ENCODE results near the gene RNF13.
A peak's percentile ranks its signal among the peaks of the same experiment; 100 is the strongest.
"Not testable (repeated sequence)": the region's sequence is repeated elsewhere in the genome, so short reads cannot be mapped to it uniquely, and the experiment has no call there.

Gene RNF13

DNA sequence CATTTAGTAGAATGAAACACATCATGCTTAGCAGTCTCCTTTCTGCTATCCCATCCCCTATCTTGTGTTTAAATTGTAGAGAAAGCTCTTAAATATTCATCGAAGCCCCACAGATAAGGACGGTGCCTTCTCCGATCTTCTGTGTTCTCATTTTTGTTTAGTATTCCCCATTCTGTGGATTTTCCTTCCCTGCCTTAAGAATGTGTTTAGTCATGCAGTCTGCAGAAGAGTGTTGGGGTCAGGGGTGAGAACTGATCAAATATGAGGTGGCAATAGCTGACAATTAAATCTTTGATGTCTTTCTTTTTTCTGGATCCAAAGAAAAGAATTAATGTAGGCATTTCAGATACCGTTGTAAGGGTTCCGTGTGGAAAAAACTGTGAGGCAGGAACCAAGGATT is 11.4 kb upstream of the RNF13 start:
- DNase-seq, result no peak

DNA sequence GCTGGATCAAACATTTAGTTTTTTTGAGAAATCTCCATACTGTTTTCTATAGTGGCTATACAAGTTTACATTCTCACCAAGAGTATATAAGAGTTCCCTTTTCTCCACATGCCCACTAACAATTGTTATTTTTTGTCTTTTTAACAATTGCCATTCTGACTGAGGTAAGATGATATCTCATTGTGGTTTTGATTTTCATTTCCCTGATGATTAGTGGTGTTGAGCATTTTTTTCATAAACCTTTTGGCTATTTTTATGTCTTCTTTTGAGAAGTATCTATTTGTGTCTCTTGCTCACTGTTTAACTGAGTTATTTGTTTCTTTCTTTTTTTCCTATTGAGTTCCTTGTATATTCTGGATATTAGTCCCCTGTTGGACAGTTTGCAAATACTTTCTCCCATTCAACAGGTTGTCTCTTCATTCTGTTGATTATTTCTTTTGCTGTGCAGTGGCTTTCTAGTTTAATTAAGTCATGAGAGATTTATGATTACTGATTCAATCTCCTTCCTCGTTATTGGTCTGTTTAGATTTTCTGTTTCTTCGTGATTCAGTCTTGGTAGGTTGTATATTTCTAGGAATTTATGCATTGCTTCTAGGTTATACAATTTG is 6.7 kb upstream of the RNF13 start:
- DNase-seq, result no peak

DNA sequence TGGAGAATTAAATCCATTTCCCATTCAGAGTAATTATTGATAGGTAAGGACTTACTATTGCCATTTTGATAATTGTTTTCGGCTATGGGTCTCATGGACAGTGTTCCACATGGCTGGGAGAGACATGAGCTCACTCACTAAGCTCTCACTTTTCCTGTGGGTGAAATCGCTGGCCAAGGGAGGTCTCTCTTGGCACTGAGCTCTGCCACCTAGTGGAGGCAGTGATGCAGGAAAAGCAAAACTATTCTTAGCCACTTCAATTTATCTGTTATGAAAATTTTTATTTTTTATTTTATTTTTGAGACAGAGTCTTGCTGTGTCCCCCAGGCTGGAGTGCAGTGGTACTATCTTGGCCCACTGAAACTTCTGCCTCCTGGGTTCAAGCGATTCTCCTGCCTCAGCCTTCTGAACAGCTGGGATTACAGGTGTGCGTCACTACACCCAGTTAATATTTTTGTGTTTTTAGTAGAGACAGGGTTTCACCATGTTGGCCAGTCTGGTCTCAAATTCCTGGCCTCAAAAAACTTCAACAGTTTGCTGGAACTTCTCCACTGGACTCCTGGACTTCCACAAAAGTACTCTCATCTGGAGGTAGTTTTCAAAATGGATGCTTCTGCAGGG is 4.7 kb upstream of the RNF13 start:
- peak; percentile 72 for DNase-seq

DNA sequence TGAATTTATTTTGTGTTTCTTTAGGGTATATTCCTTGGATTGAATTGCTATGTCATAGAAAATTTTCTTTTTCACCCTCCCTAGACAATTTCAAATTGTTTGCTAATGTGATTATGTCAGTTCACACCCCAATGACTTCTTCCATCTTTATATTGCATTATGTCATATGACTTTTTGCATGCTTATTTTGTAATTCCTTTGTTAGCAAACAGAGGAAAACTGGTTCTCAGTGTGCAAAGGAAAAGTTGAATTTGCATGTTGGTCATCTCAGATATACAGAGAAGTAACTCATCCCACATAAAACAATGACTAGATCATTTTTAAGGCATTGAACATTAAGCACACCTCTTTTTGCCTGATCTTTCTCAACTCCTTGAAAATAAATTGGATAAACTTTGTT is 3.3 kb upstream of the RNF13 start:
- no peak for DNase-seq

DNA sequence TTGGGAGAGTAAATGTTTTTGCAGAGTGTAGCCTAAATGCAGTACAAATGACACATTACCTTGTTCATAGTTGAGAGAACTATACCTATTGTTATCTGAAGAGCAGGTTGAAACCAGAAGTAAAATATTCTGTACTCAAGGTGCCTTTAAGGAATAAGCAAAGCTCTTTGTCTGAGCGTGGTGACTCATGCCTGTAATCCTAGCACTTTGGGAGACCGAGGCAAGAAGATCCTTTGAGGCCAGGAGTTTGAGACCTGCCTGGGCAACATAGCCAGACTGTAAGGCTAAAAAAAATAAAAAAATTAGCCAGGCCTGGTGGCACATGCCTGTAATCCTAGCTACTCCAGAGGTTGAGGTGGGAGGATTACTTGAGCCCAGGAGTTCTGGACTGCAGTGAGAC is 2.2 kb upstream of the RNF13 start:
- DNase-seq, result no peak

DNA sequence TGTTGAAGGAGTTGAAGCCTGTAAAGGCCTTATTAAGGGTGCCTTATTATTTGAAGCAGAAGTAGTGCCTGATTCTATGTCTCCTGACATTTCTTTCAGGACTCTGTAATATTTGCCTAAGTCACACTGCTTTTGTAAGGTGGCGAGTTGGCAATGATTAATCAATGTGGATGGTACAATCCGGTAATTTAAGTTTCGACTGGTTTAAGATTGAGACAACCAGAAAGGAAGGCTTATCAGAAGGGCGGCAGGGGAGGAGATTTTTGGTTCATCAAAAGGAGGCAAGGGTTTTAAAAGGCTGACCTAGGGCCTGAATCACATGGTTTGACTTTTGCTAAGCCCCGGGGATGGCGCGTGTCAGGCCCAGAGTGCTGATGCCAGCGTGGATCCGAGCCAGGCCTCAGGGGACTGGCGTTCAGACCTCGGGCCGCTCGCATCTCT is 830 bp upstream of the RNF13 start:
- DNase-seq, result peak; percentile 56

DNA sequence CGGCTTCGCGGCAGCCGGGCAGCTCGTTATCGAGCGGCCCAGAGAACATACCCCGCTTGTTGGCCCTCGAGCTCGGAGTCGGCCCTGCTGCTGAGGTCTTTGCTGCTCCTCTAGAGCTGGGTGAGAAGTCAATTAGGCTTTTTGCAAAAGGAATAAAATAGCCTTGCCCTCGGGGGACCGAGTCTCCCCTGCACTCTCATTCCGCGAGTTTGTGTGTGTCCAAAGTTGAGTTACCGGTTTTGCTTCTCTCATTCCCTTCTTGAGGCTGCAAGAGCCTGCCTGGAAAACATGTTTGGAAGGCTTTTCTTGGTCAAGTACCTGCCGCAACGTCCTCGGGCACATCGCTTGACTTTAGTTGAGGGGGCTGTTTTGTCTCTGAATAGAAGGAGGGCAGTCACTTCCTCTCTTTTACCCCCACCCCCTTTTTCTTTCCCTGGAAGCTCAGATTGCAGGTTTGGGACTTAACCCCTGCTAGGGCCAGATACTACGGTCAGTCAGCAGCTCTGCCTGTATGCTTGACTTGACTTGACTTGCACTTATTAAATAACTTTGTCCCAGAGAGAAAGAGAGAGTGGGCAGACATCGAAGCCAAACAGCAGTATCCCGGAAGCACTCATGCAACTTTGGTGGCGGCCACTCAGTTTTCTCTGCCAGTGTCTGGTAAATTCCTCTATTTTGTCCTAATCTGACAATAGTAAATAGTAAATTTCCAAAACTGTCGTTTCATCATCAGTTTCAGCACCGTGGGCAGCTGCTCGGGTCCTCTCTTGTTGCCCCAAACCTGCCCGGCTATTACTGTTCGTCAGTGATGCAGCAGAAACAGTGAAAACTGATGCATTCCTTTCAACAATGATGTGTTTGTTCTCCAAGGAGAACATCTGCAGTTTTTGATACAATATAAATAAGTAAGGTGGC is 609 bp downstream of the RNF13 start:
- DNase-seq, result peak; percentile 65

DNA sequence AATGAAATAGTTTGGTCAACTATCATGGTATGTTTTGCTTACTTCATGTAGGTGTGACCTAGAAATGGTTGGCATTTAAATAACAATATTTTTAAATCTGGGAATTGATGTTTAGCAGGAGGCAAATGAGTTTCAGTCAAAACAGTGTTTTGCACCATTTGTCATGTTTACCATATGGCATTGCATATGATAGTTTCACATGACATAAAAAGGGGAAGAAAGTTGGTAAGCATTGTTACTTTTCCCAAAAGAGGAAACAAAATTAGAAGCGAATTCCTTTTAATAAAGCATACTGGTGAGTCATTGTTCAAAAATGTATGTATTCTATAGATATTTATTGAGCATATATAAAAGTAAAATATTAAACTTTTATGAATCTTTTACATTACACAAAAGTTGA is 2.3 kb downstream of the RNF13 start:
- no peak for DNase-seq

DNA sequence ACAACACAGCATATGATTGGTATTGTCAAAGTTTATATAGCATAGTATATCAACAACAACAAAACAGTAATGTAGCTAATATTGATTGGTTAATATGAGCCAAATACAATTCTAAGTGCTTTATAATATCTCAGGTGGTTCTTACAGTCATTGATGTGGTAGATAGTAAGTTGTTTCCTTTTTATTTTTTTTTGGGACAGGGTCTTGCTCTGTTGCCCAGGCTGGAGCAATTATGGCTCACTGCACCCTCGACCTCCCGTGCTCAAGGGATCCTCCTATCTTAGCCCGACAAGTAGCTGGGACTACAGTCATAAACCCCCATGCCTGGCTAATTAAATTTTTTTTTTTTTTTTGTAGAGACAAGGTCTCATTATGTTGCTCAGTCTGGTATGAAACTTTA is 2.7 kb downstream of the RNF13 start:
- no peak for DNase-seq

DNA sequence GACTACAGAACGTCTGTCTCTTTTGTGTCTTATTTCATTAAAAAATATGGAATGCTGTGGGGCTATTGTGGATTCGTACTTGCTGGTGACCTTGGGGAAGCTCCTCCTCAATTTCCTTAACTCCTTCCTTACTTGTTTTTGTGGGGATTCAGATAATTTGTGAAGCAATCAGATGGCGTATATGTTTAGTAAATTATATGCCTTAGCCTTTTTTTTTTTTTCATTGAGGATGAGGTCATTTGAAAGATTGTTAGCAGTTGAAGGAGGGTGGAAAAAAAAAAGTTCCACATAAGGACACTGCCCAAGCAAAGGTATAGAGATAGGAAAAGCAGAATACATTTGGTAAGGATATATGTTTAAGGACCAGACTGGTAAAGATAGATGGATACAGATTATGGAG is 3.3 kb downstream of the RNF13 start:
- no peak for DNase-seq

DNA sequence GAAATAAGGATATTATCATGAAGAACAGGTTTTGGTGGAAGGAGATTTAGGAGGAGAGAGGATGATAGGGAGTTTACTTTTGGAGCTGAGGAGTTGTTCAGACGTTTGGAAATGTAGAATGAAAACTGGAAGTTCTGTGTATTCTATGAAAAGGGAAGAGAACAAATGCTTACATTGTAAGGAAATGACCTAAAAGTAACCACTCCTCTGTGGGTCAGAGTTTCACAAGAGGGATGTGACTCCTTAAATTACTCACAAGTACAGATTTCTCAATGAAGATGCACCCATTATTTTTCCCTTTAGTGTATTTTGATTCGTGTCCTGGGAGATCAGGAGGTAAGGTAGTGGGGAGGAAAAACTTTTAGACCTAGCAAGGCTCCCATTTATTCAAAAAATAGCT is 4.0 kb downstream of the RNF13 start:
- no peak for DNase-seq

DNA sequence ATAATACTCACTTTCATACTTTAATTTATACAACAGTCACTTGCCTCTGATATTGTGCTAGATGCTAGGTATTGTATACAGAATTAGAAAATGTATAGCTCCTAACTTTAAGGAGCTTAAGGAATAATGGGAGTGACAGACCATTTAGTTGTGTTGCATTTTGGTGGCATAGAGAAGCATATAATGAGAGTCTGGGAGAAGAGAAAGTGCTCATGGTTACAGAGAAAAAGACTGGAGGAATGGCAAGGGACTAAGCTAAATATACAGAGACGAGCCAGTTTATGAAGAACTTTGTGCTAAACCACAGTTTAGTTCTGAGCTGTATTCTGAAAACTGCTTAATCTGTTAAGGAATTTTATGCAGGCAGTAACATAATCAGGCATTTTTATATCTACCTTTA is 6.4 kb downstream of the RNF13 start:
- no peak for DNase-seq

DNA sequence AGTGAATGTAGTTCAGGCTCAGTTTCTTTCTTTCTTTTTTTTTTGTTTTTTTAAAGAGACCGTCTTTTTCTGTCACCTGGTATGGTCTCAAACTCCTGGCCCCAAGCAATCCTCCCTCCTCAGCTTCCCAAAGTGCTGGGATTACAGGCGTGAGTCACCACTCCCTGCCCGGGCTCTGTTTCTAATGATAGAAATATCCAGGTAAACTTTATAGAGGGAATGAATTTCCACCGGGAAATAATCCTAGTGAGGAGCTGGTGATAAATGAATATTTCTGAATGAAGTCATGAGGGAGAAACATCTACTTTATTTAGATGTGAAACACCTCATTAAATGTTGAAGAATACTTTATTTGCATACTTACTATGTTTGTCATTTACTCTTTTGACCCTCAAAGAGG is 7.2 kb downstream of the RNF13 start:
- DNase-seq, result no peak

DNA sequence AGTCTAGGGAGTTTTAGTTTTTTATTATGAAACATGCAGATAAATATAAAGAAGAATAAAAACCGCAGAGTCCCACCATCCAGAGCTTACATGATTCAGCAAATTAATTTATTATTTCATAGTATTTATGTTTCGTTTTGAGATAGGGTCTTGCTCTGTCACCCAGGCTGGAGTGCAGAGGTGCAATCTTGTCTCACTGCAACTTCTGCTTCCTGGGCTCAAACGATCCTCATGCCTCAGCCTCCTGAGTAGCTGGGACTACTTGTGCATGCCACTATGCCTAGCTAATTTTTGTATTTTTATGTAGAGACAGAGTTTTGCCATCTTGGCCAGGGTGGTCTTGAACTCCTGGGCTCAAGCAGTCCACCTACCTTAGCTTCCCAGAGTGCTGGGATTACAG is 13.6 kb downstream of the RNF13 start:
- no peak for DNase-seq

DNA sequence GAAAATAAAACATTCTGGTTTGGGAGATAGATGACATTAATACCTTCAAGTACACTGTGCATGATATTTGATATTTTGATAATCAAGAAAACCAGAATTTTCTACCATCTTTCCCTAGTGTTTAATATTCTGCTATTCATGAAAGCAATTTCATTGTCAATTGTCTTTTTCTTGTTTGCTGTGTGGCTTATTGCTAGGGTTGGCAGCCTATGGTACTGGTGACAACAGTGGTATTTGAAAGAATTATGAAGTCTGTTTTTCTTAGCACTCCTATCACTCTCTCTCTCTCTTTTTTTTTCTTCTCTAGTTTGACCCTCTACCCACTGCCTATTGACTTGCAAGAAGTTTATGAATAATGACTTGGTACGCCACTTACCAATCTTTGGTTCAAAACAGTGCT is 15.4 kb downstream of the RNF13 start:
- DNase-seq, result no peak

DNA sequence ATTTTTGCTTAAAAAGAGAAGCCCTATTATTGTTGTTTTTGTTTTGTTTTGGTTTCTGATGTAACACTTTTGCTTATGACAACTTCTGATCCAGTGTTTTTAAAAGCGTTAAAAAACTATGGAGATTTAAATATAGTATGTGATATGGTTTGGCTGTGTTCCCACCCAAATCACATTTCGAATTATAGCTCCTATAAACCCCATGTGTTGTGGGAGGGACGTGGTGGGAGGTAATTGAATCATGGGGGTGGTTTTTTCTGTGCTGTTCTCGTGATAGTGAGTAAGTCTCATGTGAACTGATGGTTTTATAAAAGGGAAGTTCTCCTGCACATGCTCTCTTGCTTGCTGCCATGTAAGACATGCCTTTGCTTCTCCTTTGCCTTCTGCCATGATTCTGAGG is 16.6 kb downstream of the RNF13 start:
- not testable (repeated sequence) for DNase-seq

DNA sequence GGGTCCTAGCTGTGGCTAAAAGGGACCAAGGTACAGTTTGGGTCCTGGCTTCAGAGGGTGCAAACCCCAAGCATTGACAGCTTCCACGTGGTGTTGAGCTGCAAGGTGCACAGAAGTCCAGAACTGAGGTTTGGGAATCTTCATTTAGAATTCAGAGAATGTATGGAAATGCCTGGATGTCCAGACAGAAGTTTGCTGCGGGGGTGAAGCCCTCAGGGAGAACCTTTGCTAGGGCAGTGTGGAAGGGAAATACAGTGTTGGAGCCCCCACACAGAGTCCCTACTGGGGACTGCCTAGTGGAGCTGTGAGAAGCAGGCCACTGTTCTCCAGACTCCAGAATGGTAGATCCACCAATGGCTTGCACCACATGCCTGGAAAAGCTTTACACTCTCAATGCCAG is 17.9 kb downstream of the RNF13 start:
- no peak for DNase-seq

DNA sequence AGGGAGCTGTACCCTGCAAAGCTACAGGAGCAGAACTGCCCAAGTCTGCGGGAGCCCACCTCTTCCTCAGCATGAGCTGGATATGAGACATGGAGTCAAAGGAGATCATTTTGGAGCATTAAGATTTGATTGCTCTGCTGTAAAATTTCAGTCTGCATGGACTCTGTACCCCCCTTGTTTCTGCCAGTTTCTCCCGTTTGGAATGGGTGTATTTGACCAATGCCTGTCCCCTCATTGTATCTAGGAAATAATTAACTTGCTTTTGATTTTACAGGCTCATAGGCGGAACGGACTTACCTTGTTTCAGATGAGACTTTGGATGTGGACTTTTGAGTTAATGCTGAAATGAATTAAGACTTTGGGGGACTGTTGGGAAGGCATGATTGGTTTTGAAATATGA is 18.3 kb downstream of the RNF13 start:
- DNase-seq, result no peak

DNA sequence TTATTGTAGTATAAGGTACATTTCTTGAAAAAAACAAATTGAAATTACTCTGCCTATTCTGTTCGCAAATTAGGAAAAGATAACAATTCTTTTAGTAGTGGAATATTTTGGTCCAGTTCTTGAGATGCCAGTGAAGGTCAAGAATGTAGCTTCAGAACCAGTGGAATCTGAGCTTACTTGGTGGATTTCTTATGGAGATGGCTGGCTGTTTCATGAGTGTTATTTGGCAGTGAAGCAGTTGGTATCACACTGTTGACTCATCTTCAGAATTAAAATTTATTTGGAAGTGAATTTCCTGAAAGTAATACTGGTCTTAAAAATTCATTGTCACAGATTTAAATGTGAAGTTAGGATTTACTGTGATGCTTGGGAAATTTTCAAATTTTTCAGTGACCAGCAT is 19.1 kb downstream of the RNF13 start:
- DNase-seq, result no peak

DNA sequence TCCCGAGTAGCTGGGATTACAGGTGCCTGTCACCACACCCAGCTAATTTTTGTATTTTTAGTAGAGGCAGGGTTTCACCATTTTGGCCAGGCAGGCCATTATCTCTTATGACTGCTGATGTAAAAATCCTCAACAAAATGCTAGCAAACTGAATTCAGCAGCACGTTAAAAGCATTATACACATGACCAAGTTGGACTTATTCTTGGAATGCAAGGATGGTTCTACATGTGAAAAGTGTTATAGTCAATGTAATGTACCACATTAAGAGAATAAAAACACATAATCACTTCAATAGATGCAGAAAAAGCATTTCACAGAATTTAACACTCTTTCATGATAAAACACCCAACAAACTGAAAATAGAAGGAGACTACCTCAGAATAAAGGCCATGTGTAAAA is 20.2 kb downstream of the RNF13 start:
- no peak for DNase-seq

DNA sequence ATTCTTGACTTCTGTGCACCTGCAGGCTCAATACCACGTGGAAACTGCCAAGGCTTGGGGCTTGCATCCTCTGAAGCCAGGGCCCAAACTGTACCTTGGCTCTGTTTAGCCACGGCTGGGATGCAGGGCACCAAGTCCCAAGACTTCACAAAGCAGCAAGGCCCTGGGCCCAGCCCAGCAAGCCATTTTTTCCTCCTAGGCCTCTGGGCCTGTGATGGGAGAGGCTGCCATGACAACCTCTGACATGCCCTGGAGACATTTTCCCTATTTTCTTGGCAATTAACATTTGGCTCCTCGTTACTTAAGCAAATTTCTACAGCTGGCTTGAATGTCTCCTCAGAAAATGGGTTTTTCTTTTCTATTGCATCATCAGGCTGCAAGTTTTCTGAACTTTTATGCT is 25.5 kb downstream of the RNF13 start:
- not testable (repeated sequence) for DNase-seq

DNA sequence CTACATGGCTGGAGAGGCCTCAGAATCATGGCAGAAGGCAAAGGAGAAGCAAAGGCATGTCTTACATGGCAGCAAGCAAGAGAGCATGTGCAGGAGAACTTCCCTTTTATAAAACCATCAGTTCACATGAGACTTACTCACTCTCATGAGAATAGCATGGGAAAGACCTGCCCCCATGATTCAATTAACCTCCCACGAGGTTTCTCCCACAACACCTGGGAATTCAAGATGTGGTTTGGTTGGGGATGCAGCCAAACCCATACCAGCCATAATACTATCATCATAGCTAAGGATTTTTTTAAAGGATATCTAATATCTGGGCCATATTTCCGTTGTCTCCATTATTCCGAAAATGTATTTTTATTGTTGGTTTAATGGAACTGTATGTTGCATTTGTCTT is 26.5 kb downstream of the RNF13 start:
- DNase-seq, result not testable (repeated sequence)

DNA sequence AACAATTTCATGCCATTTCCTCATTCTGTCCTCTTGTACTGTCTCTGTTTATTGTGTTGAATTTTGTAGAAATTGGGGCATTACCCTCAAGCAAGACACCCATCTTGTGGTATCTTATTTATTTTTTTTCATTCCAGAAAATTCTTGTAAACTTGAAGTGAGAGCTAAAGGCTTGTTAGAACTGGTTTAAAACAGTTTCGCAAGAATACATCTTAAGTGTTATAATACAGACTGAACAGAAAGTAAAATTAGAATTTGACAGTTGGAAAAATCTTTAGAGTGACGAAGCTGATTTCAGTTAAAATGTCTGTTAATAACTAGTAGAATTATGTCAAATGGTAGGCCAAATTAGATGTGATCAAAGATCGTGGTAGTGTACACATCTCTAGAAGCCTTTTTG is 26.9 kb downstream of the RNF13 start:
- no peak for DNase-seq

DNA sequence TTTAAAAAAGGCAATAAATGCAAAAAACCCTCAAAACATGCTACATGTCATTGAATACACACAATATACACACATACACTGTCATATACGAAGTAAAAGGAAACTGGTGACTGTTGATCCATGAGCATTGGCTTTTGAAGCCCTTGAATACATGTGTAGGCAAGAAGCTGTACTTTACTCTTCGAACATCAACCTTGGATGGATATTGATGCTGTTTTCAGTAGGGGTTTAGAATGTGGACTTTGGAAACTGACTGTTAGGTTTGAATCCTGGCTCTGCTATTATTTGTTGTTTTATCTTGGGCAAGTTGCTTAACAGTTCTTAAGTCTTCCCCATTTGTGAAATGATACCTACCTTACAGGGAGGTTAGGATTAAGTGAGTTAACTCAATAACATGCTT is 30.5 kb downstream of the RNF13 start:
- DNase-seq, result no peak
